Measurements from ENCODE around the gene IGSF21.
"Not testable (repeated sequence)": the region's sequence is repeated elsewhere in the genome, so short reads cannot be mapped to it uniquely, and the experiment has no call there.

The IGSF21 gene

GRCh38 chr1:18365099-18365705 is 257.6 kb downstream of the IGSF21 start:
- H3K4me3 ChIP-seq (replicated peaks; ENCODE audit: insufficient read depth, low read length), result no peak overlapping the region
- TF ChIP-seq GABPA (IDR thresholded peaks at IDR 0.05; ENCODE audit: low read depth), result no peak
- TF ChIP-seq REST (IDR thresholded peaks at IDR 0.05; ENCODE audit: insufficient replicate concordance, low read depth), result no peak
- no peak for TF ChIP-seq SPI1 (IDR thresholded peaks at IDR 0.05; ENCODE audit: borderline replicate concordance, low read depth)
- TF ChIP-seq POLR2AphosphoS5 (IDR thresholded peaks at IDR 0.05; ENCODE audit: low read depth), result no peak
- no peak for TF ChIP-seq CTCF (IDR thresholded peaks at IDR 0.05; ENCODE audit: insufficient read depth, low read length)

GRCh38 chr1:18372505-18372904 is 264.9 kb downstream of the IGSF21 start:
- not testable (repeated sequence) for DNase-seq (ENCODE audit: low read depth in 1 of 2, low spot score in 1 of 2); H3K4me3 ChIP-seq (replicated peaks; ENCODE audit: insufficient read depth, low read length); H3K27me3 ChIP-seq (ENCODE audit: insufficient read depth, poor library complexity, severe bottlenecking); H3K27ac ChIP-seq (replicated peaks)

More at GRCh38 chr1:18365099-18365705, 257.6 kb downstream of the IGSF21 start:
- Histone ChIP-seq H3K27me3 (ENCODE audit: insufficient read depth, poor library complexity, severe bottlenecking) (no peaks in the 10 kb centered on the region), H3K27ac (replicated peaks) (no peak overlapping the region)
- no peak for DNase-seq (ENCODE audit: low read depth in 1 of 2, low spot score in 1 of 2)

- no peaks in the 10 kb centered on the region for H3K27me3 ChIP-seq (ENCODE audit: insufficient read depth, poor library complexity, severe bottlenecking)
- H3K4me3 ChIP-seq (replicated peaks; ENCODE audit: insufficient read depth, low read length), result no peak overlapping the region
- TF ChIP-seq POLR2AphosphoS5 (IDR thresholded peaks at IDR 0.05; ENCODE audit: low read depth) (no peak), SPI1 (IDR thresholded peaks at IDR 0.05; ENCODE audit: borderline replicate concordance, low read depth) (no peak), CTCF (IDR thresholded peaks at IDR 0.05; ENCODE audit: insufficient read depth, low read length) (no peak), REST (IDR thresholded peaks at IDR 0.05; ENCODE audit: insufficient replicate concordance, low read depth) (no peak), GABPA (IDR thresholded peaks at IDR 0.05; ENCODE audit: low read depth) (no peak)
- DNase-seq (ENCODE audit: low read depth in 1 of 2, low spot score in 1 of 2), result no peak
- H3K27ac ChIP-seq (replicated peaks), result no peak overlapping the region
Observed at GRCh38 chr1:18373151-18373550, 265.6 kb downstream of the IGSF21 start.

- Histone ChIP-seq H3K27me3 (ENCODE audit: insufficient read depth, poor library complexity, severe bottlenecking) (no peaks in the 10 kb centered on the region), H3K4me3 (replicated peaks; ENCODE audit: insufficient read depth, low read length) (no peak overlapping the region), H3K27ac (replicated peaks) (no peak overlapping the region)
- peak in 1 of 2 experiments; percentile 2 for DNase-seq (ENCODE audit: low read depth in 1 of 2, low spot score in 1 of 2)
- no peak for TF ChIP-seq GABPA (IDR thresholded peaks at IDR 0.05; ENCODE audit: low read depth)
- TF ChIP-seq SPI1 (IDR thresholded peaks at IDR 0.05; ENCODE audit: borderline replicate concordance, low read depth), result no peak
- no peak for TF ChIP-seq CTCF (IDR thresholded peaks at IDR 0.05; ENCODE audit: insufficient read depth, low read length)
Observed at GRCh38 chr1:18373882-18374493, 266.4 kb downstream of the IGSF21 start.
